ENCODE results near the gene UBFD1. TPM values are rescaled to one million over a fixed set of nuclear protein-coding genes. Genes with fewer than 3 reads are reported as not detected.

UBFD1 gene
- total and polyA plus RNA-seq, 10 of the 15 experiments (the other 5 are each of a cell fraction or from before 2014, with no cell fraction given) = 7.3 to 48.5 (median 32.1) TPM

- no TSS peak for BruUV-seq (replicated peaks)
- H3K4me1 ChIP-seq (ENCODE audit: control insufficient read depth, insufficient read depth, low read length) = no peaks in the 10 kb centered on the region
- TF ChIP-seq TCF3 (IDR thresholded peaks at IDR 0.05; ENCODE audit: borderline replicate concordance, insufficient read depth, low read depth, low read length) (no peak), BCL11A (IDR thresholded peaks at IDR 0.05; ENCODE audit: low read depth, low read length) (no peak), MEF2B (IDR thresholded peaks at IDR 0.05; ENCODE audit: partially characterized antibody, poor library complexity, severe bottlenecking) (no peak), SKIL (IDR thresholded peaks at IDR 0.05; ENCODE audit: low read depth, poor library complexity, severe bottlenecking) (no peak), TAF1 (IDR thresholded peaks at IDR 0.05; ENCODE audit: borderline replicate concordance, low read depth, low read length) (no peak), FOXK2 (IDR thresholded peaks at IDR 0.05) (no peak), SIN3A (IDR thresholded peaks at IDR 0.05; ENCODE audit: low read depth, low read length) (no peak), BHLHE40 (IDR thresholded peaks at IDR 0.05; ENCODE audit: borderline replicate concordance in 1 of 2, low read depth in 2 of 2, low read length in 1 of 2) (no peak), TCF7 (IDR thresholded peaks at IDR 0.05; ENCODE audit: borderline replicate concordance) (no peak), SUPT20H (IDR thresholded peaks at IDR 0.05; ENCODE audit: borderline replicate concordance, control insufficient read depth, low read depth, low read length) (no peak), NR2F1 (conservative IDR thresholded peaks at IDR 0.05) (no peak), ZBTB11 (CRISPR knock-in tag; IDR thresholded peaks at IDR 0.05) (no peak)
- TF ChIP-seq, protein P1, sequence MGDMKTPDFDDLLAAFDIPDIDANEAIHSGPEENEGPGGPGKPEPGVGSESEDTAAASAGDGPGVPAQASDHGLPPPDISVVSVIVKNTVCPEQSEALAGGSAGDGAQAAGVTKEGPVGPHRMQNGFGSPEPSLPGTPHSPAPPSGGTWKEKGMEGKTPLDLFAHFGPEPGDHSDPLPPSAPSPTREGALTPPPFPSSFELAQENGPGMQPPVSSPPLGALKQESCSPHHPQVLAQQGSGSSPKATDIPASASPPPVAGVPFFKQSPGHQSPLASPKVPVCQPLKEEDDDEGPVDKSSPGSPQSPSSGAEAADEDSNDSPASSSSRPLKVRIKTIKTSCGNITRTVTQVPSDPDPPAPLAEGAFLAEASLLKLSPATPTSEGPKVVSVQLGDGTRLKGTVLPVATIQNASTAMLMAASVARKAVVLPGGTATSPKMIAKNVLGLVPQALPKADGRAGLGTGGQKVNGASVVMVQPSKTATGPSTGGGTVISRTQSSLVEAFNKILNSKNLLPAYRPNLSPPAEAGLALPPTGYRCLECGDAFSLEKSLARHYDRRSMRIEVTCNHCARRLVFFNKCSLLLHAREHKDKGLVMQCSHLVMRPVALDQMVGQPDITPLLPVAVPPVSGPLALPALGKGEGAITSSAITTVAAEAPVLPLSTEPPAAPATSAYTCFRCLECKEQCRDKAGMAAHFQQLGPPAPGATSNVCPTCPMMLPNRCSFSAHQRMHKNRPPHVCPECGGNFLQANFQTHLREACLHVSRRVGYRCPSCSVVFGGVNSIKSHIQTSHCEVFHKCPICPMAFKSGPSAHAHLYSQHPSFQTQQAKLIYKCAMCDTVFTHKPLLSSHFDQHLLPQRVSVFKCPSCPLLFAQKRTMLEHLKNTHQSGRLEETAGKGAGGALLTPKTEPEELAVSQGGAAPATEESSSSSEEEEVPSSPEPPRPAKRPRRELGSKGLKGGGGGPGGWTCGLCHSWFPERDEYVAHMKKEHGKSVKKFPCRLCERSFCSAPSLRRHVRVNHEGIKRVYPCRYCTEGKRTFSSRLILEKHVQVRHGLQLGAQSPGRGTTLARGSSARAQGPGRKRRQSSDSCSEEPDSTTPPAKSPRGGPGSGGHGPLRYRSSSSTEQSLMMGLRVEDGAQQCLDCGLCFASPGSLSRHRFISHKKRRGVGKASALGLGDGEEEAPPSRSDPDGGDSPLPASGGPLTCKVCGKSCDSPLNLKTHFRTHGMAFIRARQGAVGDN (IDR thresholded peaks at IDR 0.05) = no peak
These were observed 26.9 kb downstream of the UBFD1 start for GRCh38 chr16:23584186-23585076.

More at GRCh38 chr16:23584186-23585076, 26.9 kb downstream of the UBFD1 start:
- Histone ChIP-seq H3K79me2 (ENCODE audit: control insufficient read depth, insufficient read depth, low read length) (no peaks in the 10 kb centered on the region; the same call in 1 of the 2 replicates), H3K9me3 (replicated peaks; ENCODE audit: control insufficient read depth, insufficient read depth, low read length) (no peaks in the 10 kb centered on the region), H3K27ac (ENCODE audit: control insufficient read depth, insufficient read depth) (no peak overlapping the region), H3K4me2 (ENCODE audit: control insufficient read depth, insufficient read depth) (no peak overlapping the region), H3K9ac (ENCODE audit: control insufficient read depth, insufficient read depth, low read length) (no peak overlapping the region), H2AFZ (ENCODE audit: control insufficient read depth, low read depth, low read length) (no peak overlapping the region), H3K27me3 (replicated peaks in 1 of 2; ENCODE audit: control insufficient read depth in 2 of 2, insufficient read depth in 2 of 2, low read length in 1 of 2) (no peaks in the 10 kb centered on the region), H3K36me3 (ENCODE audit: control insufficient read depth in 2 of 2, insufficient read depth in 2 of 2, low read length in 1 of 2) (peaks cover 11 to 29% of the 10 kb centered on the region in 2 experiments), H4K20me1 (ENCODE audit: control insufficient read depth, insufficient read depth) (no peaks in the 10 kb centered on the region), H3K4me3 (no peak overlapping the region)
- FAIRE-seq (no peak), DNase-seq (ENCODE audit: low read depth, low spot score) (no peak), ATAC-seq (no peak)
- WGBS (ENCODE audit: insufficient coverage, insufficient replicate concordance, low lambda C conversion rate, missing lambda C conversion rate) = 98% methylated on average over 13 of the region's 14 CpGs
- ChIA-PET RAD21 (ENCODE audit: unreplicated experiment) (no interaction called here), SMC1A (ENCODE audit: uncharacterized antibody, unreplicated experiment) (no interaction called here), POLR2A (no interaction called here), CTCF (interaction anchor here (1.0 kb wide), 1 partner anchor 12 kb away, joined by 4 read pairs; the partner anchor contains the start of gene NDUFAB1)
- in situ Hi-C loops (cut with MboI) (no loop called here), intact Hi-C loops (cut with micrococcal nuclease; ENCODE audit: unreplicated experiment) (no loop called here)
